ENCODE results near the gene NTF3.

GRCh38 chr12:5524769-5525436 lies 93.0 kb downstream of the NTF3 start:
- TF ChIP-seq, protein P1, sequence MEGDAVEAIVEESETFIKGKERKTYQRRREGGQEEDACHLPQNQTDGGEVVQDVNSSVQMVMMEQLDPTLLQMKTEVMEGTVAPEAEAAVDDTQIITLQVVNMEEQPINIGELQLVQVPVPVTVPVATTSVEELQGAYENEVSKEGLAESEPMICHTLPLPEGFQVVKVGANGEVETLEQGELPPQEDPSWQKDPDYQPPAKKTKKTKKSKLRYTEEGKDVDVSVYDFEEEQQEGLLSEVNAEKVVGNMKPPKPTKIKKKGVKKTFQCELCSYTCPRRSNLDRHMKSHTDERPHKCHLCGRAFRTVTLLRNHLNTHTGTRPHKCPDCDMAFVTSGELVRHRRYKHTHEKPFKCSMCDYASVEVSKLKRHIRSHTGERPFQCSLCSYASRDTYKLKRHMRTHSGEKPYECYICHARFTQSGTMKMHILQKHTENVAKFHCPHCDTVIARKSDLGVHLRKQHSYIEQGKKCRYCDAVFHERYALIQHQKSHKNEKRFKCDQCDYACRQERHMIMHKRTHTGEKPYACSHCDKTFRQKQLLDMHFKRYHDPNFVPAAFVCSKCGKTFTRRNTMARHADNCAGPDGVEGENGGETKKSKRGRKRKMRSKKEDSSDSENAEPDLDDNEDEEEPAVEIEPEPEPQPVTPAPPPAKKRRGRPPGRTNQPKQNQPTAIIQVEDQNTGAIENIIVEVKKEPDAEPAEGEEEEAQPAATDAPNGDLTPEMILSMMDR (conservative IDR thresholded peaks at IDR 0.05; ENCODE audit: low read length) = no peak
- TF ChIP-seq EZH2phosphoT487 (IDR thresholded peaks at IDR 0.05; ENCODE audit: borderline replicate concordance) = no peak

Measured in Loucy (cell line).